ENCODE results near the gene RHCE. TPM values are rescaled to one million over a fixed set of nuclear protein-coding genes. Genes with fewer than 3 reads are reported as not detected.
A peak's percentile ranks its signal among the peaks of the same experiment; 100 is the strongest.
"Not testable (repeated sequence)": the region's sequence is repeated elsewhere in the genome, so short reads cannot be mapped to it uniquely, and the experiment has no call there.

RHCE gene
- polyA plus RNA-seq, 3 donors = 0.62 to 1.2 (median 0.88) TPM

DNA sequence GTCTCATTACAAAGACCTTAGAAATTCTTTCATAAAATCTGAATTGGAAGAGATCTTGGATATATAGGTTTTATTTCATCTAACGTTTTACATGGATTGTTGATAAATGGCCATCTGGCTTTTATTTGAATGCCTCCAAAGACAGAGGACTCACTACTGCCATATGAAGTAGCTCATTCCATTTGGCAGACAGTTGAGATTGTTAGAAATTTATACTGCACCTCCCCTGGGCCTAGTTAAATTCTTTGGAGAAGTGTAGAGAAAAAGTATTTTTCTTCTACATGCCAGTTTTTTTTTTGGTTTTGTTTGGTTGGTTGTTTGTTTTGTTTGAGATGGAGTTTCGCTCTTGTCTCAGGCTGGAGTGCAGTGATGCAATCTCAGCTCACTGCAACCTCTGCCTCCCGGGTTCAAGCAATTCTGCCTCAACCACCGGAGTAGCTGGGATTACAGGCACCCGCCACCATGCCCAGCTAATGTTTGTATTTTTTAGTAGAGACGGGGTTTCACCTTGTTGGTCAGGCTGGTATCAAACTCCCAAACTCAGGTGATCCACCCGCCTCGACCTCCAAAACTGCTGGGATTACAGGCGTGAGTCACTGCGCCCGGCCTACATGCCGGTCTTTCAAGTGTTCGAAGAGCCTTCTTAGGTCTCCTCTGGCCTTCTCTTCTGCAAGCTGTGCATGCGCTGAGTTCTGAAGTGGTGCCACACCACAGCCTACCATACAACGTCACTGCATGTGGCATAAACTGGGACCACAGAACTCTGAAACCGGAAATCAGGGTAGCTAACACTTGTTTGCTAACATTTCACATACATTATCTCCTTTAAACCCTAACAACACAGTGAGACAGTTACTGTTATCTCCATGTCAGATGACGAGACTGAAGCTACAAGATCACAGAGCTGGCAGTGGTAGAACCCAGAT is 57.7 kb downstream of the RHCE start:
- DNase-seq (ENCODE audit: extremely low read depth in 1 of 11, low read depth in 9 of 11, low spot score in 4 of 11) = not testable (repeated sequence)

- DNase-seq (ENCODE audit: extremely low read depth in 1 of 11, low read depth in 9 of 11, low spot score in 4 of 11) = no peak
Observed at GRCh38 chr1:25361901-25362300, 58.7 kb downstream of the RHCE start.

DNA sequence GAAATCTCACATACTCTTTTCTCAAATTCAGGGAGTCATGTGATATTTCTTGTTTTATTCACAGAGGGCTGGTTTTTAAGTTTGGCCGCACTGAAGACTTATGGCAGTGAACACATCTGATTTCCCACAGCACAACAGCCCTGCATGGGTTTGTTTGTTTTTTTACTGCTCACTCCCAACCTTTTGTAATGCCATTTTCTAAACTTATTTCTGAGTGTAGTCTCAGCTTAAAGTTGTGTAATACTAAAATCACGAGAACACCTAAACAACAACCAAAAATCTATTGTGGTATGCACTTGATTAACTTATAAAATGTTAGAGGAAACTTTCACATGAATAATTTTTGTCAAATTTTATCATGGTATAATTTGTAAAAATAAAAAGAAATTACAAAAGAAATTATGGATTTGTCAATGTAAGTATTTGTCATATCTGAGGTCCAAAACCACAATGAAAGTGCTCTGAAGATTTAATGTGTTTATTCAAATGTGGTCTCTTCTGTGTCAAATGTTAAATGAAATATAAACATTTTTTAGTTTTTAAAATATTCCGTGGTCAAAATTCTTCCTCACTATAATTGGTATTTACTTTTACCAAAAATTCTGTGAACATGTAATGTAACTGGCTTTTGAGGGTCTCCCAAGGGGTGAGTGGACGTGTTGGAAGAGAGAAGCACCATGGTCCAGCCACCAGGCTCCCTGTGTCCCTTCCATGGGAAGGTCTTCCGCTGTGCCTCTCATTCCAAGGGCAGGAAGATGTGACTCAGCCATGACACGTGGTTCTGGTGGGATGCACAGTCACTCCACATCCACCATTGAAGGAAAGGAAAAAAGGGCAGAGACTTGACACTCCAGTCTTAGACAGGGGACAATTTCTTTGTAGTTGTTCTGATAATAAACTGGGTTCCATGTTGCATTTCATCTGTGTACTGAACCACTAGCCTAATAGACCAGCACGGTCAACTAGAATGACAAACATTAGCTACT is 59.7 kb downstream of the RHCE start:
- DNase-seq (ENCODE audit: extremely low read depth in 1 of 11, low read depth in 9 of 11, low spot score in 4 of 11) = no peak

DNA sequence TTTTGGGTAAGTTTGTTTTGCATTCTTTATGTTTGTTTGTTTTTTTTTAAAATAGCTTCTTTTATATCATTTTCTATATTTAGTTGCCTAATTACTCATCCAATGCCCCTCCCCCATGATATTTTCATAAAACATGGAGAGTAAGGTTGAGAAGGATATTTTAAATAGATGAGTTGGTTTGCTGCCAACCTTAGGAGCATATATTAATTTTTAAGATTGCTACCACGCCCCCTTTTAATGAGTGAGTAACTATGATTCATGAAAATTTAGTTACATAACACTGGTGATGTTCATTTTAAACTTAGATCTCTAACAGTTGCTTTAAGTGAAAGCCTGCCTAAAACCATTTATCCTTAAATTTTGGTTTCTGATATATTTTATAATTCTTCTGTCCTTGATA is 63.8 kb downstream of the RHCE start:
- no peak for DNase-seq (ENCODE audit: extremely low read depth in 1 of 11, low read depth in 9 of 11, low spot score in 4 of 11)

DNA sequence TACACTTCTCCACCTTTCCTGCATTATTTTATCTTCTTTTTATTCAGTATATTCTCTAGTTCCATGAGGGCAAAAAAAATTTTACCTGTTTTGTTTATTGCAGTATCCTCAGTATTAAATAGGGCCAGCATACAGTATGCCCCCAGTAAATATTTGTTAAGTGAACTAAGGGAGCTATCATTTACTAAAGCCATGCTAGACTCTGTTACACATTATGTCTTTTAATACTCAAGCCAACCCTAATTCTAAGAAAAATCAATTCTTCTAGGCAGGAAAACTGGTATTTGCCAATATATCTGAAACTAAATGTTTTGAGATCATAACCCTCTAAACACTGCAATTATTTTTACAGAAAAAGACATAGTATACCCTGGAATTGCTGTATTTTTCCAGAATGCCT is 64.2 kb downstream of the RHCE start:
- DNase-seq (ENCODE audit: extremely low read depth in 1 of 11, low read depth in 9 of 11, low spot score in 4 of 11) = no peak

DNA sequence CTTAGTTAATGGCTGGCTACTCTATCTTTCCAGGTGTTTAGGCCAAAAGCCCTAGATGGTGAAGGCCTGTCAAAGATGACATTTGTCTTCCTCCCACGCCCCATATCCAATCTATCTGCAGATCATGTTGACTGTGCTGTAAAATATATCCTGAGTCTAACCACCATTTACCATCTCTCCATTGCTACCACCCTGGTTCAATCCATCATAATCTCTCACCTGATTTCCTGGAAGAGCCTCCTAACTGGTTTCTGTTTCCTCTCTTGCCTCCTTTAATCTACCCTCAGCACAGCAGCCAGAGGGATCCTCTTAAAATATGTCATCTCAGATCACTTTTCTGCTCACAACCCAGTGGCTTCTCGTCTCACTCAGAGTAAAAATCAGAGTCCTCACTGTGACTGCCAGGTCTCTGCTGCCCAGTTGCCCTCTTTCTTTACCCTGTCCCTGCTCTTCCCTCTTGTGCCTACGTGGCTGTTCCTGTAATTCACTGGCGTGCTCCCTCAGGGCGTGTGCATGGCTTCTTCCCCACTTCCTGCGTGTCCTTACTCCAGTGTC is 64.7 kb downstream of the RHCE start:
- no peak for DNase-seq (ENCODE audit: extremely low read depth in 1 of 11, low read depth in 9 of 11, low spot score in 4 of 11)

- DNase-seq (ENCODE audit: extremely low read depth in 1 of 11, low read depth in 9 of 11, low spot score in 4 of 11) = no peak
Observed at GRCh38 chr1:25349606-25350005, 71.0 kb downstream of the RHCE start.

GRCh38 chr1:25347556-25347955 is 73.1 kb downstream of the RHCE start:
- no peak for DNase-seq (ENCODE audit: extremely low read depth in 1 of 11, low read depth in 9 of 11, low spot score in 4 of 11)

- no peak for DNase-seq (ENCODE audit: extremely low read depth in 1 of 11, low read depth in 9 of 11, low spot score in 4 of 11)
Observed at GRCh38 chr1:25343872-25344271, 76.8 kb downstream of the RHCE start.

GRCh38 chr1:25342846-25343245 is 77.8 kb downstream of the RHCE start:
- no peak for DNase-seq (ENCODE audit: extremely low read depth in 1 of 11, low read depth in 9 of 11, low spot score in 4 of 11)

DNA sequence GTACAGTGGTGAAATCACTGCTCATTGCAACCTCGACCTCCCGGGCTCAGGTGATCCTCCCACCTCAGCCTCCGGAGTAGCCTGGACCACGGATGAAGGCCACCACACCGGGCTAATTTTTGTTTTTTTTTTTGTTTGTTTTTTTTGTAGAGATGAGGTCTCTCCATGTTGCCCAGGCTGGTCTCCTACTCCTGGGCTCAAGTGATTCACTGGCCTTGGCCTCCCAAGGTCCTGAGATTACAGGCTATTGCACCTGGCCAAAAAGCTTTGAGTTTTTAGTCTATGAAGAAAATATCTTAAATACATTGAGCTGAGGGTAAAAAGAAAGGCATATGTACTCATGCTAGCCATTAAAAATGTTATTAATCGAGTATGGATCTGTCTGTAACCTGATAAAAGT is 78.9 kb downstream of the RHCE start:
- no peak for DNase-seq (ENCODE audit: extremely low read depth in 1 of 11, low read depth in 9 of 11, low spot score in 4 of 11)

DNA sequence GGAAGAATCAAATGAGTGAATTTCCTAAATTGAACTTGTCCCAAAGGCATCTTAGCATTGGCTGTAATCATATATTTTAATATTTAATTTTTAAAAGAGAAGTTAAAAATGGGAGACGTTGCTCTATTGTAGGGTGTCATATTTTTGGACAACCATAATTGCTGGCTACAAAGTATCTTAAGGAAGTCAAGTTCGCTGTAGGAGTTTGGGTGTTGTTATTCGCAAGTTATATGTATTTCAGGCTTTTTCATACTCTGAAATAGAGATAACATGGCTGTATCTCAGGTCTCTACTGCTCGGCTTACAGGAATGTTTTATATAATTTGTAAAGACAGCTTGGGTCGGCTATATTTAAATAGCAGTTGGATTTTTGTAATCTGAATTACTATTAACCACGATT is 81.6 kb downstream of the RHCE start:
- DNase-seq (ENCODE audit: extremely low read depth in 1 of 11, low read depth in 9 of 11, low spot score in 4 of 11) = no peak

DNA sequence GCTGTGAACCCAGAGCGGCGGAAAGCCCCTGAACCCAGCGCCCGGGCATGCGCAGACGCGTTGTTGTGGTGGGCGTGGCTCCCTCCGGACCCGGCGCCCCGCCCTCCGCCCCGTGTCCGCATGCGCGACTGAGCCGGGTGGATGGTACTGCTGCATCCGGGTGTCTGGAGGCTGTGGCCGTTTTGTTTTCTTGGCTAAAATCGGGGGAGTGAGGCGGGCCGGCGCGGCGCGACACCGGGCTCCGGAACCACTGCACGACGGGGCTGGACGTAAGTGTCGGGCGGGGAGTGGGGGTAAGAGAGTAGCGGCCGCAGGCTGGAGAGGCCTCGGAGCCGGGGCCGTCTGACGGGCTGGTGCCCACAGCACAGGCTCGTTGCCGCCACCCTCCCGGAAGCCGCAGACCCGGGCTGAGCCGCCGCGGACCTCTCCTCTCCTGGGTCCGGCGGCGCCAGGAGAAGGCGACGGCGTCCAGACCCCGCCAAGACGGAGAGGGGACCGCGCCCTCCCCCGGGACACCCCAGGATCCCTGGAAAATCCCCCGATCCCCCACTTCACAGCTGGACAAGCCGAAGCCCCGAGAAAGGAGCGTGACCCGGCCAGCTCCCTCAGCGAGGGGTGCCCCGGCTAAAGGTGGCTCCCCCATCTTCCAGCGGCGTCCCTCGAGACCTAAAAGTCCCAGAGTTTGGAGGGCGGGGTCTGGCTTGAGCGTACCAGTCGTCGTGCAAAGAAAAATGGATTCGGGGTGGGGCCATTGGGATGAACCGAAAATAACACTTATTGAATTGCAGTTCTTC is 82.2 kb downstream of the RHCE start, which contains the start of gene TMEM50A:
Gene TMEM50A, plus strand, starts transcription at position 147 of the 794 bp plus-strand sequence. CDS start 2,153 bp downstream, outside the sequence.
- peak; percentile 64 to 86 (median 79) for DNase-seq (ENCODE audit: extremely low read depth in 1 of 11, low read depth in 9 of 11, low spot score in 4 of 11)

GRCh38 chr1:25337483-25338187 is 83.0 kb downstream of the RHCE start:
- DNase-seq (ENCODE audit: extremely low read depth in 1 of 11, low read depth in 9 of 11, low spot score in 4 of 11) = not testable (repeated sequence)

DNA sequence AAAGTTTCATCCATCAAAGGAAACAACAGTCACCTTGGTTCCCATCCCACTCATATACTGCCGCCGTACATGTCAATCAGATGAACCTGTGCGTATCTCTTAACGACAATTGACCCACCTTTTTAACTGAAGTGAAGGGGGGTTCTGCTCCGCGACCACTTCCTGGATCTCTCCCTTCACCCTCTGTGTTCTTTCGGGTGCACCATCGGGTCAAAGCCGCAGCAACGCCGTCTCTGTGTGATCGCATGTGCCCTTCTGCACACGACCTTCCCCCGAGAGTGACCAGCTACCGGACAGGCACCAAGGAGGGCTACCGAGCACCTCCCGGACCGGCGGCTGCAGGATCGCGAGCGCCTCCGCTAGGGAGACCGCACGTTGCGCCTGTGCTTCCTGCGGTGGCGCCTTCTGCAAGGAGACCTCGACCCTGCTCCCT is 83.7 kb downstream of the RHCE start:
- DNase-seq (ENCODE audit: extremely low read depth in 1 of 11, low read depth in 9 of 11, low spot score in 4 of 11) = not testable (repeated sequence)

GRCh38 chr1:25329950-25330349 is 90.7 kb downstream of the RHCE start:
- not testable (repeated sequence) for DNase-seq (ENCODE audit: extremely low read depth in 1 of 11, low read depth in 9 of 11, low spot score in 4 of 11)

DNA sequence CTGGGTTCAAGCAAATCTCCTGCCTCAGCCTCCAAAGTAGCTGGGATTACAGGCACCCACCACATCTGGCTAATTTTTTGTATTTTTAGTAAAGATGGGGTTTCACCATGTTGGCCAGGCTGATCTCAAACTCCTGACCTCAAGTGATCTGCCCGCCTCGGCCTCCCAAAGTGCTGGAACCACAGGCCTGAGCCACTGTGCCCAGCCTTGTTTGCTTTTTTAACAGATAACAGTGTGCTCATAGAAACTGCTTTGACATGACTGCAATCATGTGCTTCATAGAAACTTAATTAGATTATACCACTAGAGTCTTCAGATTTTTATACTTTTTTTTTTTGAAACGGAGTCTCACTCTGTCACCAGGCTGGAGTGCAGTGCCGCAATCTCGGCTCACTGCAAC is 91.3 kb downstream of the RHCE start:
- DNase-seq (ENCODE audit: extremely low read depth in 1 of 11, low read depth in 9 of 11, low spot score in 4 of 11) = not testable (repeated sequence)

DNA sequence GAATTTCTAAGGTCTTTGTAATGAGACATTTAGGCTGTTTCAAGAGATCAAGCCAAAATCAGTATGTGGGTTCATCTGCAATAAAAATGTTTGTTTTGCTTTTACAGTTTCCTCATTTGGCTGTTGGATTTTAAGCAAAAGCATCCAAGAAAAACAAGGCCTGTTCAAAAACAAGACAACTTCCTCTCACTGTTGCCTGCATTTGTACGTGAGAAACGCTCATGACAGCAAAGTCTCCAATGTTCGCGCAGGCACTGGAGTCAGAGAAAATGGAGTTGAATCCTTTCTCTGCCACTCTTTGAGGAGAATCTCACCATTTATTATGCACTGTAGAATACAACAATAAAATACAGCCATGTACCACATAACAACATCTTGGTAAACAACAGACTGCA is 91.8 kb downstream of the RHCE start:
- DNase-seq (ENCODE audit: extremely low read depth in 1 of 11, low read depth in 9 of 11, low spot score in 4 of 11) = not testable (repeated sequence)
